ENCODE measurements around the gene ZRANB2. TPM values are rescaled to one million over a fixed set of nuclear protein-coding genes. Genes with fewer than 3 reads are reported as not detected.

Gene ZRANB2
- total RNA-seq, 1 experiment from 2014 or later: 112 TPM

GRCh38 chr1:71047635-71048607 is 32.9 kb downstream of the ZRANB2 start, which contains the start of gene PTGER3:
PTGER3 (minus strand) TSS chr1:71047816; CDS start chr1:71047577, 239 bp downstream.
- H3K27me3 ChIP-seq (replicated peaks; ENCODE audit: insufficient read depth, low read depth, low read length, poor library complexity): no peaks in the 10 kb centered on the region
- peak; percentile 97 for DNase-seq (ENCODE audit: low spot score)
- H3K9me3 ChIP-seq (ENCODE audit: low read depth, low read length, poor library complexity, severe bottlenecking): no peaks in the 10 kb centered on the region
- ChIA-PET POLR2A (ENCODE audit: low non-redundant PET) (interaction anchor here (0.6 kb wide), 2 partner anchors 11 to 26 kb away, joined by 3 to 4 read pairs; no protein-coding TSS in a partner anchor), CTCF (no interaction called here)
- peaks cover 36% of the 10 kb centered on the region for H3K4me1 ChIP-seq (ENCODE audit: insufficient read depth, low read length, poor library complexity, severe bottlenecking)
- BruUV-seq (replicated peaks): TSS peak; percentile 65
- TF ChIP-seq CTCF (conservative IDR thresholded peaks at IDR 0.05; ENCODE audit: low read depth, low read length) (no peak), EZH2 (IDR thresholded peaks at IDR 0.05; ENCODE audit: borderline replicate concordance, low read depth, low read length, poor library complexity, severe bottlenecking) (no peak)
- peaks cover 5% of the 10 kb centered on the region for H3K36me3 ChIP-seq (ENCODE audit: insufficient read depth, low read length, poor library complexity, severe bottlenecking)
- peak within 1 kb of the TSS; percentile 85 for H3K4me3 ChIP-seq (ENCODE audit: low read depth, low read length, poor library complexity, severe bottlenecking)
- peak within 1 kb of the TSS; percentile 79 for H3K27ac ChIP-seq (ENCODE audit: low read depth, low read length, poor library complexity, severe bottlenecking)
- intact Hi-C loops (cut with micrococcal nuclease; ENCODE audit: unreplicated experiment): loop anchor here (2.0 to 10.0 kb wide), 4 partner anchors 311 to 613 kb away; no protein-coding TSS in a partner anchor

GRCh38 chr1:71046891-71047634 is 33.8 kb downstream of the ZRANB2 start:
- TF ChIP-seq EZH2 (IDR thresholded peaks at IDR 0.05; ENCODE audit: borderline replicate concordance, low read depth, low read length, poor library complexity, severe bottlenecking): no peak
- TF ChIP-seq CTCF (conservative IDR thresholded peaks at IDR 0.05; ENCODE audit: low read depth, low read length): no peak
- Histone ChIP-seq H3K4me1 (ENCODE audit: insufficient read depth, low read length, poor library complexity, severe bottlenecking) (peaks cover 44% of the 10 kb centered on the region), H3K9me3 (ENCODE audit: low read depth, low read length, poor library complexity, severe bottlenecking) (no peaks in the 10 kb centered on the region), H3K27me3 (replicated peaks; ENCODE audit: insufficient read depth, low read depth, low read length, poor library complexity) (no peaks in the 10 kb centered on the region), H3K36me3 (ENCODE audit: insufficient read depth, low read length, poor library complexity, severe bottlenecking) (peaks cover 5% of the 10 kb centered on the region), H3K27ac (ENCODE audit: low read depth, low read length, poor library complexity, severe bottlenecking) (peak overlapping the region; percentile 79), H3K4me3 (ENCODE audit: low read depth, low read length, poor library complexity, severe bottlenecking) (peak overlapping the region; percentile 85)
- BruUV-seq (replicated peaks): no TSS peak
- DNase-seq (ENCODE audit: low spot score): peak; percentile 63
- intact Hi-C loops (cut with micrococcal nuclease; ENCODE audit: unreplicated experiment): loop anchor here (2.0 to 10.0 kb wide), 3 partner anchors 310 to 612 kb away; no protein-coding TSS in a partner anchor
- POLR2A ChIA-PET (ENCODE audit: low non-redundant PET): no interaction called here
- CTCF ChIA-PET: interaction anchor here (1.0 kb wide), 1 partner anchor 18 kb away, joined by 4 read pairs; no protein-coding TSS in a partner anchor

- Histone ChIP-seq H3K4me3 (ENCODE audit: low read depth, low read length, poor library complexity, severe bottlenecking) (peak overlapping the region; percentile 85), H3K27ac (ENCODE audit: low read depth, low read length, poor library complexity, severe bottlenecking) (peak overlapping the region; percentile 55), H3K27me3 (replicated peaks; ENCODE audit: insufficient read depth, low read depth, low read length, poor library complexity) (no peaks in the 10 kb centered on the region), H3K4me1 (ENCODE audit: insufficient read depth, low read length, poor library complexity, severe bottlenecking) (peaks cover 52% of the 10 kb centered on the region), H3K36me3 (ENCODE audit: insufficient read depth, low read length, poor library complexity, severe bottlenecking) (peaks cover 11% of the 10 kb centered on the region), H3K9me3 (ENCODE audit: low read depth, low read length, poor library complexity, severe bottlenecking) (no peaks in the 10 kb centered on the region)
- DNase-seq (ENCODE audit: low spot score): peak; percentile 47
- BruUV-seq (replicated peaks): no TSS peak
- TF ChIP-seq EZH2 (IDR thresholded peaks at IDR 0.05; ENCODE audit: borderline replicate concordance, low read depth, low read length, poor library complexity, severe bottlenecking) (no peak), CTCF (conservative IDR thresholded peaks at IDR 0.05; ENCODE audit: low read depth, low read length) (no peak)
- CTCF ChIA-PET: interaction anchor here (0.6 to 0.9 kb wide), 3 partner anchors 35 to 516 kb away, joined by 3 to 7 read pairs (median 4); partner anchors contain the start of gene ZRANB2
- POLR2A ChIA-PET (ENCODE audit: low non-redundant PET): interaction anchor here (0.7 kb wide), 1 partner anchor 148 kb away, joined by 18 read pairs; no protein-coding TSS in a partner anchor
- intact Hi-C loops (cut with micrococcal nuclease; ENCODE audit: unreplicated experiment): loop anchor here (2.0 to 10.0 kb wide), 4 partner anchors 147 to 611 kb away; no protein-coding TSS in a partner anchor
Measured at GRCh38 chr1:71045463-71046028, 35.3 kb downstream of the ZRANB2 start.
